Measurements from ENCODE around the gene CYP4V2. TPM values are rescaled to one million over a fixed set of nuclear protein-coding genes. Genes with fewer than 3 reads are reported as not detected.

CYP4V2 gene
- total and polyA plus RNA-seq, 12 donors, result 8.1 to 37.9 (median 25.9) TPM

- ATAC-seq (no peak), DNase-seq (no peak)
- Histone ChIP-seq H3K4me1 (peaks cover 0 to 45% (median 9%) of the 10 kb centered on the region in 9 donors), H3K27me3 (no peaks in the 10 kb centered on the region), H3K27ac (peak overlapping the region in 4 of 10 donors; percentile 19 to 72 (median 56)), H3K36me3 (peaks cover 0 to 30% (median 8%) of the 10 kb centered on the region in 9 donors), H3K4me3 (peak overlapping the region in 5 of 10 donors; percentile 10 to 46 (median 39)), H3K9me3 (peaks cover 0 to 10% (median 0%) of the 10 kb centered on the region in 11 donors)
- WGBS, 2 donors, result 87 to 90% methylated on average over 13 of the region's 13 CpGs
- intact Hi-C loops (cut with DNase I), result no loop called here
- no peak for TF ChIP-seq CTCF (IDR thresholded peaks at IDR 0.05)
Measured at GRCh38 chr4:186204686-186205085, 13.3 kb downstream of the CYP4V2 start.

GRCh38 chr4:186205156-186205555 is 13.8 kb downstream of the CYP4V2 start:
- DNase-seq (no peak), ATAC-seq (no peak)
- no peak overlapping the region for H3K27ac ChIP-seq
- no peak for TF ChIP-seq CTCF (IDR thresholded peaks at IDR 0.05)
- H3K27me3 ChIP-seq, result no peaks in the 10 kb centered on the region
- H3K4me3 ChIP-seq, result no peak overlapping the region
- intact Hi-C loops (cut with DNase I), result no loop called here
- H3K36me3 ChIP-seq, result peaks cover 0 to 35% (median 10%) of the 10 kb centered on the region in 9 donors
- WGBS, 2 donors, result 90 to 93% methylated on average over 8 of the region's 8 CpGs
- peaks cover 0 to 40% (median 6%) of the 10 kb centered on the region in 9 donors for H3K4me1 ChIP-seq
- peaks cover 0 to 10% (median 0%) of the 10 kb centered on the region in 11 donors for H3K9me3 ChIP-seq

GRCh38 chr4:186216465-186217024 is 25.2 kb downstream of the CYP4V2 start:
- Histone ChIP-seq H3K4me1 (no peaks in the 10 kb centered on the region), H3K27ac (no peak overlapping the region), H3K27me3 (no peaks in the 10 kb centered on the region), H3K4me3 (no peak overlapping the region), H3K36me3 (peaks cover 0 to 15% (median 0%) of the 10 kb centered on the region in 9 donors), H3K9me3 (no peaks in the 10 kb centered on the region)
- no peak for DNase-seq
- intact Hi-C loops (cut with DNase I), result no loop called here
- no peak for ATAC-seq
- 45 to 53% methylated on average over 8 of the region's 8 CpGs for WGBS, 2 donors
- TF ChIP-seq CTCF (IDR thresholded peaks at IDR 0.05), result no peak

- Histone ChIP-seq H3K27me3 (no peaks in the 10 kb centered on the region), H3K4me3 (no peak overlapping the region), H3K27ac (no peak overlapping the region), H3K4me1 (no peaks in the 10 kb centered on the region), H3K9me3 (no peaks in the 10 kb centered on the region), H3K36me3 (peaks cover 0 to 3% (median 0%) of the 10 kb centered on the region in 9 donors)
- no peak for TF ChIP-seq CTCF (IDR thresholded peaks at IDR 0.05)
- no peak for DNase-seq
- WGBS, 2 donors, result 37 to 58% methylated on average over 1 of the region's 1 CpG
- intact Hi-C loops (cut with DNase I), result no loop called here
- no peak for ATAC-seq
Measured at GRCh38 chr4:186217733-186218293, 26.4 kb downstream of the CYP4V2 start.

Measured in heart right ventricle (tissue), 16 donors.